WI38 (cell line): Measurements from ENCODE around the gene TSPAN32.
"Not testable (repeated sequence)": the region's sequence is repeated elsewhere in the genome, so short reads cannot be mapped to it uniquely, and the experiment has no call there.

Experiments used
- H3K4me3 ChIP-seq: 2 replicates; pipeline ENCODE4 v1.5.1; 2011; ENCODE audit warnings: low read depth, mild to moderate bottlenecking, control low read depth, low read length
- CTCF ChIP-seq: IDR thresholded peaks from 2 replicates; pipeline ENCODE4 v1.5.1; 2012; ENCODE audit warnings: low read depth, mild to moderate bottlenecking, control low read depth, low read length

TSPAN32 gene

GRCh38 chr11:2346586-2347307 lies 44.9 kb downstream of the TSPAN32 start:
- H3K4me3 ChIP-seq, result no peak overlapping the region
- no peak for TF ChIP-seq CTCF

- no peak for TF ChIP-seq CTCF
- no peak overlapping the region for H3K4me3 ChIP-seq
Observed at GRCh38 chr11:2347308-2347830, 45.6 kb downstream of the TSPAN32 start.

- H3K4me3 ChIP-seq, result no peak overlapping the region
Observed at GRCh38 chr11:2348986-2349385, 47.2 kb downstream of the TSPAN32 start.

GRCh38 chr11:2351701-2352100 lies 49.9 kb downstream of the TSPAN32 start:
- TF ChIP-seq CTCF, result no peak
- H3K4me3 ChIP-seq, result no peak overlapping the region

More at GRCh38 chr11:2348986-2349385, 47.2 kb downstream of the TSPAN32 start:
- no peak for TF ChIP-seq CTCF

GRCh38 chr11:2352420-2352819 lies 50.6 kb downstream of the TSPAN32 start:
- TF ChIP-seq CTCF, result no peak
- no peak overlapping the region for H3K4me3 ChIP-seq

- no peak for TF ChIP-seq CTCF
- no peak overlapping the region for H3K4me3 ChIP-seq
Observed at GRCh38 chr11:2355000-2355644, 53.3 kb downstream of the TSPAN32 start.

- no peak for TF ChIP-seq CTCF
- no peak overlapping the region for H3K4me3 ChIP-seq
Observed at GRCh38 chr11:2357246-2357645, 55.4 kb downstream of the TSPAN32 start.

- not testable (repeated sequence) for H3K4me3 ChIP-seq
Observed at GRCh38 chr11:2357651-2358050, 55.8 kb downstream of the TSPAN32 start.
